MM.1S (cell line): Measurements from ENCODE around the gene LAMC3.

ENCODE experiments used
- DNase-seq: peaks from one replicate; pipeline ENCODE4 v3.0.0-alpha.2; 2015
- H2AFZ ChIP-seq: fragments of 300-600 bp; sonication (generic); 2 replicates; pipeline ENCODE4 v1.6.0; 2016; ENCODE audit warnings: antibody characterized with exemption, low read length
- H3F3A ChIP-seq: fragments of 300-600 bp; sonication (generic); 2 replicates; pipeline ENCODE4 v1.6.1; 2016; ENCODE audit warnings: mild to moderate bottlenecking, antibody characterized with exemption, low read length, moderate library complexity, mixed read lengths; ENCODE audit not compliant: insufficient read depth
- H3K27ac ChIP-seq: fragments of 300-600 bp; sonication (generic); 2 replicates; pipeline ENCODE4 v1.5.1; 2016; ENCODE audit warnings: mild to moderate bottlenecking, low read length
- H3K27me3 ChIP-seq: fragments of 300-600 bp; sonication (generic); replicated peaks from 2 replicates; pipeline ENCODE4 v1.6.0; 2016; ENCODE audit warnings: low read length; ENCODE audit not compliant: insufficient read depth
- H3K36me3 ChIP-seq: fragments of 300-600 bp; sonication (generic); replicated peaks from 2 replicates; pipeline ENCODE4 v1.6.1; 2016; ENCODE audit warnings: mild to moderate bottlenecking, low read length, mixed read lengths; ENCODE audit not compliant: insufficient read depth
- H3K4me1 ChIP-seq: fragments of 300-600 bp; sonication (generic); 2 replicates; pipeline ENCODE4 v1.6.1; 2016; ENCODE audit warnings: low read length, mixed read lengths
- H3K4me2 ChIP-seq: fragments of 300-600 bp; sonication (generic); 2 replicates; pipeline ENCODE4 v1.6.0; 2016; ENCODE audit warnings: low read depth, low read length
- H3K4me3 ChIP-seq: fragments of 300-600 bp; sonication (generic); 2 replicates; pipeline ENCODE4 v1.5.1; 2016; ENCODE audit warnings: low read length, mixed read lengths
- H3K79me2 ChIP-seq: fragments of 300-600 bp; sonication (generic); 2 replicates; pipeline ENCODE4 v1.6.1; 2016; ENCODE audit warnings: mixed run types, low read length, mixed read lengths
- H3K9ac ChIP-seq: fragments of 300-600 bp; sonication (generic); 2 replicates; pipeline ENCODE4 v1.6.1; 2016; ENCODE audit warnings: low read length, mixed read lengths
- H3K9me2 ChIP-seq: fragments of 300-600 bp; sonication (generic); replicated peaks from 2 replicates; pipeline ENCODE4 v1.6.1; 2016; ENCODE audit warnings: mild to moderate bottlenecking, low read length, mixed read lengths; ENCODE audit not compliant: insufficient read depth
- H3K9me3 ChIP-seq: fragments of 300-600 bp; sonication (generic); replicated peaks from 2 replicates; pipeline ENCODE4 v1.6.1; 2016; ENCODE audit warnings: mild to moderate bottlenecking, low read length, mixed read lengths; ENCODE audit not compliant: insufficient read depth
- H4K20me1 ChIP-seq: fragments of 300-600 bp; sonication (generic); 2 replicates; pipeline ENCODE4 v1.6.1; 2016; ENCODE audit warnings: mild to moderate bottlenecking, low read length, moderate library complexity, mixed read lengths; ENCODE audit not compliant: insufficient read depth
- CTCF ChIP-seq: fragments of 300-600 bp; sonication (generic); IDR thresholded peaks from 2 replicates; pipeline ENCODE4 v1.5.1; 2016; ENCODE audit warnings: antibody characterized with exemption, low read length, mixed read lengths
- EZH2 ChIP-seq: fragments of 300-600 bp; sonication (generic); optimal IDR thresholded peaks from 2 replicates; pipeline ENCODE3; 2017; ENCODE audit warnings: low read depth, mild to moderate bottlenecking, antibody characterized with exemption, low read length, mixed read lengths
- EZH2phosphoT487 ChIP-seq: fragments of 300-600 bp; sonication (generic); IDR thresholded peaks from 2 replicates; pipeline ENCODE4 v1.6.1; 2018; ENCODE audit warnings: antibody characterized with exemption, low read length

The LAMC3 gene

GRCh38 chr9:130986356-130986965 lies 22.5 kb upstream of the LAMC3 start:
- no peaks in the 10 kb centered on the region for H4K20me1 ChIP-seq
- H3K9ac ChIP-seq = no peak overlapping the region
- no peak for DNase-seq
- H2AFZ ChIP-seq = no peak overlapping the region
- peaks cover 100% of the 10 kb centered on the region for H3K27me3 ChIP-seq
- no peaks in the 10 kb centered on the region for H3K4me1 ChIP-seq
- H3K27ac ChIP-seq = no peak overlapping the region
- no peaks in the 10 kb centered on the region for H3K9me2 ChIP-seq
- H3F3A ChIP-seq = no peaks in the 10 kb centered on the region
- H3K79me2 ChIP-seq = no peaks in the 10 kb centered on the region
- H3K9me3 ChIP-seq = no peaks in the 10 kb centered on the region
- H3K4me3 ChIP-seq = no peak overlapping the region
- TF ChIP-seq EZH2 = no peak
- no peak for TF ChIP-seq EZH2phosphoT487
- TF ChIP-seq CTCF = no peak
- H3K4me2 ChIP-seq = no peak overlapping the region
- no peaks in the 10 kb centered on the region for H3K36me3 ChIP-seq

GRCh38 chr9:130987054-130987453 lies 21.9 kb upstream of the LAMC3 start:
- TF ChIP-seq EZH2 (no peak), CTCF (no peak), EZH2phosphoT487 (no peak)
- Histone ChIP-seq H3K79me2 (no peaks in the 10 kb centered on the region), H3K4me3 (no peak overlapping the region), H2AFZ (no peak overlapping the region), H3K36me3 (no peaks in the 10 kb centered on the region), H3K4me2 (no peak overlapping the region), H3K27me3 (peaks cover 100% of the 10 kb centered on the region), H3K9ac (no peak overlapping the region), H3K27ac (no peak overlapping the region), H4K20me1 (no peaks in the 10 kb centered on the region), H3K9me2 (no peaks in the 10 kb centered on the region), H3F3A (no peaks in the 10 kb centered on the region), H3K9me3 (no peaks in the 10 kb centered on the region), H3K4me1 (no peaks in the 10 kb centered on the region)
- no peak for DNase-seq

GRCh38 chr9:130987738-130988399 lies 21.1 kb upstream of the LAMC3 start:
- DNase-seq = no peak
- Histone ChIP-seq H3K36me3 (no peaks in the 10 kb centered on the region), H3K9me2 (no peaks in the 10 kb centered on the region), H3F3A (no peaks in the 10 kb centered on the region), H2AFZ (no peak overlapping the region), H3K9ac (no peak overlapping the region), H3K4me2 (no peak overlapping the region), H3K27ac (no peak overlapping the region), H3K4me1 (no peaks in the 10 kb centered on the region), H3K9me3 (no peaks in the 10 kb centered on the region), H3K79me2 (no peaks in the 10 kb centered on the region), H3K4me3 (no peak overlapping the region), H4K20me1 (no peaks in the 10 kb centered on the region), H3K27me3 (peaks cover 100% of the 10 kb centered on the region)
- TF ChIP-seq CTCF = no peak
- no peak for TF ChIP-seq EZH2phosphoT487
